G401.6 (cell line): Measurements from ENCODE around the gene RYR1.
"Not testable (repeated sequence)": the region's sequence is repeated elsewhere in the genome, so short reads cannot be mapped to it uniquely, and the experiment has no call there.

Experiments
- FAIRE-seq: peaks from 2 replicates; lab custom pipeline; 2012; peaks lifted over from hg19 to GRCh38; lab: Jason Lieb, UNC

Gene RYR1

GRCh38 chr19:38617764-38618589 lies 184.5 kb downstream of the RYR1 start, which contains the start of gene MAP4K1:
Gene MAP4K1 (minus strand): TSS chr19:38617953. CDS start chr19:38617895, 58 bp downstream.
- FAIRE-seq = no peak

- FAIRE-seq = peak; percentile 98
These were observed 185.3 kb downstream of the RYR1 start, which contains the start of gene EIF3K for GRCh38 chr19:38618590-38619360. Gene EIF3K (plus strand): TSS chr19:38619188. CDS start chr19:38619269, 81 bp downstream.

GRCh38 chr19:38619361-38620174 lies 186.1 kb downstream of the RYR1 start:
- no peak for FAIRE-seq

GRCh38 chr19:38624822-38625221 lies 191.3 kb downstream of the RYR1 start:
- FAIRE-seq = no peak

DNA sequence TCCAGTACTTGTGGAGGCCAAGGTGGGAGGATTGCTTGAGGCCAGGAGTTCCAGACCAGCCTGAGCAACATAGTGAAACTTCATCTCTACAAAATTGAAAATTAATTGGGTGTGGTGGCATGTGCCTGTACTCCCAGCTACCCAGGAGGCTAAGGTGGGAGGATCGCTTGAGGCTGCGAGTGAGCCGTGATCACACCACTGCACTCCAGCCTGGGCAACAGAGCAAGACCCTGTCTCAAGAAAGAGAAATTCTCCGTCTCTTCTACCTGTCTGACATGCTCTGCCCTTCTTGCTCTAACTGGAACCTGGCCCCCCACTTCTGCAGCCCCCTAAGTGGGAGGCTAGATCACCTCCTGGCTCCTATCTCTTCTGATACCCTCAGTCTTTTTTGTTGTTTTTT lies 192.9 kb downstream of the RYR1 start:
- FAIRE-seq = no peak

GRCh38 chr19:38629568-38629967 lies 196.1 kb downstream of the RYR1 start:
- no peak for FAIRE-seq

GRCh38 chr19:38631301-38631700 lies 197.8 kb downstream of the RYR1 start:
- not testable (repeated sequence) for FAIRE-seq

DNA sequence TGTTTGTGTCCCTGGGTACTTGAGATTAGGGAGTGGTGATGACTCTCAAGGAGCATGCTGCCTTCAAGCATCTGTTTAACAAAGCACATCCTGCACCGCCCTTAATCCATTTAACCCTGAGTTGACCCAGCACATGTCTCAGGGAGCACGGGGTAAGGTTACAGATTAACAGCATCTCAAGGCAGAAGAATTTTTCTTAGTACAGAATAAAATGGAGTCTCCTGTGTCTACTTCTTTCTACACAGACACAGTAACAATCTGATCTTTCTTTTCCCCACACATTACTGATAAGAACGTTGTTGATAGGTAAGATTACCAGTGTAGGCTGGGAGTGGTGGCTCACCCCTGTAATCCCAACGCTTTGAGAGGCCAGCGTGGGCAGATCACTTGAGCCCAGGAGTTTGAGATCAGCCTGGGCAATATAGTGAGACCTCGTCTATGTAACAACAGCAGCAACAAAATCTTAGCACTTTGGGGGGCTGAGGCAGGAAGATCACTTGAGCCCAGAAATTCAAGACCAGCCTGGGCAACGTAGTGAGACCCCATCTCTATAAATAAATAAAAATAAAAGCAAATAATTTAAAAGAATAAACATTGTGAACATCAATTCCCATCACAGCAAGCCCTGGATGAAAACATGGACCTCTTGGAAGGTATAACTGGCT lies 198.5 kb downstream of the RYR1 start:
- FAIRE-seq = not testable (repeated sequence)

DNA sequence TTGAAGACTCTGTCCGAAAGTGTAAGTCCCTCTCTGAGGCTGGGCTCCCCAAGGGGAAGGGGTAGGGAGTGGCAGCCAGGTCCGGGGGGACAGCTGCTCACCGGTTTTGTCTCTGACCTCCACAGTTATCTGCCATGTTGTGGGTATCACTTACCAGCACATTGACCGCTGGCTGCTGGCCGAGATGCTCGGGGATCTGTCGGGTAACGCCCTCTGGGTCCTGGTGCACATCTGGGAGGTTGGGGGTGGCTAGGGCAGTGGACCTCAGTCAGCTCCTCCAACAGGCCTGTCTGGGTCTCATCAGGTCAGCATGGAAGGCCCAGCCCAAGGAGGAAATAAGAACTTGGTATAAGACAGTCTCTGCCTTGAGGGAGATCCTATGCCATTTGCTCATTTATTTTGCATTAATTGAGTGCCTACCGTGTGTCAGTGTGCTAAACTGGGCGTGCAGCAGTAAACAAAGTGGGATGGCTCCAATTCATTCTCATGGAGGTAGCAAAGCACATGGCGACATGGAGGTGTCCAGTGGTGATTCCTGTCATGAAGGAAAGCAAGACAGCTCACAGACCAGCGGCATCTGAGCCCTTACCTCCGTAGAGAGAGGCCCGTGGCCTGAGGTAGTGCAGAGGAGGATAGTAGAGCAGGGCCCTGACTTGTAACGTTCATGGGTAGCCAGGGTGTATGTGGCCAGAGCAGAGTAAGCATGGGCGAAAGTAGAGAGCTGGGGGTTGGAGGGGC lies 199.2 kb downstream of the RYR1 start:
- FAIRE-seq = no peak

- no peak for FAIRE-seq
These were observed 201.4 kb downstream of the RYR1 start for GRCh38 chr19:38634757-38635482.

GRCh38 chr19:38635483-38636399 lies 202.2 kb downstream of the RYR1 start:
- no peak for FAIRE-seq
